T-cell (primary cell): ENCODE results near the gene WASL. TPM values are rescaled to one million over a fixed set of nuclear protein-coding genes. Genes with fewer than 3 reads are reported as not detected.

ENCODE experiments used
- ATAC-seq, 4 experiments: fragments of 200-7000 bp in 3 of 4; fragments of 150-1000 bp in 1 of 4; cut with Tn5 transposase; replicated peaks in 1 of 4; 1 replicate in 3 of 4; 2 replicates in 1 of 4; pipeline ENCODE4 v1.10.0; 2021; ENCODE audit warnings: moderate library complexity in 3 of 4, mild to moderate bottlenecking in 2 of 4, moderate number of reproducible peaks in 1 of 4
- CTCF ChIA-PET, 2 donors: fragments of 300-600 bp; sonication (Branson Sonifier 250); formaldehyde crosslinking; loops; one replicate each; lab custom pipeline; 2022; ENCODE audit warnings: antibody characterized with exemption in 2 of 2; lab: Charles Lee
- POLR2A ChIA-PET, 2 donors: fragments of 300-600 bp; sonication (Branson Sonifier 250); formaldehyde crosslinking; loops; one replicate each; lab custom pipeline; 2022; ENCODE audit warnings: antibody characterized with exemption in 2 of 2; lab: Charles Lee
- DNase-seq, 35 experiments: peaks; one replicate each; pipeline versions ENCODE4 v3.0.0 to v3.0.0-alpha.2; 2013 to 2023
- H3K27ac ChIP-seq: one replicate; pipeline ENCODE4 v1.5.1; 2013; ENCODE audit warnings: low read length
- H3K27me3 ChIP-seq, 2 experiments: replicated peaks in 1 of 2; 1 replicate in 1 of 2; 2 replicates in 1 of 2; pipeline versions ENCODE4 v1.6.1 to v1.7.0; 2013; ENCODE audit warnings: low read length in 1 of 2, mixed read lengths in 1 of 2; ENCODE audit not compliant: control insufficient read depth in 2 of 2, insufficient read depth in 2 of 2; ENCODE audit errors: extremely low read depth in 1 of 2
- H3K36me3 ChIP-seq, 2 donors: 1 replicate in 1 of 2; 2 replicates in 1 of 2; pipeline versions ENCODE4 v1.6.1 to v1.7.0; 2013; ENCODE audit warnings: low read length in 1 of 2; ENCODE audit not compliant: control insufficient read depth in 2 of 2, insufficient read depth in 1 of 2; ENCODE audit errors: extremely low read depth in 1 of 2
- H3K4me1 ChIP-seq, 2 experiments: 1 replicate in 1 of 2; 2 replicates in 1 of 2; pipeline versions ENCODE4 v1.6.1 to v1.7.0; 2013; ENCODE audit warnings: low read length in 2 of 2, mixed read lengths in 1 of 2; ENCODE audit not compliant: insufficient read depth in 2 of 2, control insufficient read depth in 1 of 2; ENCODE audit errors: extremely low read depth in 1 of 2
- H3K4me3 ChIP-seq, 2 donors: 1 replicate in 1 of 2; 2 replicates in 1 of 2; pipeline versions ENCODE4 v1.5.1 to v1.7.0; 2013; ENCODE audit warnings: mild to moderate bottlenecking in 2 of 2, low read length in 1 of 2, moderate library complexity in 1 of 2; ENCODE audit not compliant: control insufficient read depth in 1 of 2; ENCODE audit errors: extremely low read depth in 1 of 2
- H3K9me3 ChIP-seq: 2 replicates; pipeline ENCODE4 v1.7.0; 2013
- H3K27ac Mint-ChIP-seq, 2 donors: one replicate each; pipeline ENCODE4 v1.8.0; 2020 to 2021; ENCODE audit warnings: mild to moderate bottlenecking in 2 of 2, mixed read lengths in 2 of 2
- H3K27me3 Mint-ChIP-seq, 2 donors: one replicate each; pipeline ENCODE4 v1.8.0; 2021 to 2022; ENCODE audit warnings: mixed read lengths in 2 of 2
- H3K36me3 Mint-ChIP-seq: one replicate; pipeline ENCODE4 v1.8.0; 2021; ENCODE audit warnings: mixed read lengths
- H3K4me1 Mint-ChIP-seq, 3 donors: one replicate each; pipeline ENCODE4 v1.8.0; 2020 to 2022; ENCODE audit warnings: mixed read lengths in 3 of 3, mild to moderate bottlenecking in 1 of 3
- H3K4me3 Mint-ChIP-seq, 3 donors: one replicate each; pipeline ENCODE4 v1.8.0; 2020 to 2022; ENCODE audit warnings: mild to moderate bottlenecking in 3 of 3, mixed read lengths in 3 of 3, moderate library complexity in 3 of 3
- H3K9me3 Mint-ChIP-seq, 3 donors: one replicate each; pipeline ENCODE4 v1.8.0; 2020 to 2022; ENCODE audit warnings: mixed read lengths in 3 of 3
- WGBS: methylation state at CpG from one replicate; pipeline ENCODE4 v1.1.5; 2013; ENCODE audit warnings: missing lambda C conversion rate; ENCODE audit not compliant: insufficient coverage; 5-methylcytosine and 5-hydroxymethylcytosine counted together
- total RNA-seq, 35 experiments: library from RNA in 6 of 35; stranded (reverse) in 6 of 35; fragments of 120-200 nt in 1 of 35; gene quantifications; one replicate each; pipeline versions ENCODE4 v1.2.1 to v1.2.4 and lab custom pipeline; 2013 to 2026

WASL gene
- total RNA-seq, 5 donors from 2014 or later (not counting 1 experiment from before 2014, with no cell fraction given) = 9.1 to 12.2 (median 9.8) TPM

DNA sequence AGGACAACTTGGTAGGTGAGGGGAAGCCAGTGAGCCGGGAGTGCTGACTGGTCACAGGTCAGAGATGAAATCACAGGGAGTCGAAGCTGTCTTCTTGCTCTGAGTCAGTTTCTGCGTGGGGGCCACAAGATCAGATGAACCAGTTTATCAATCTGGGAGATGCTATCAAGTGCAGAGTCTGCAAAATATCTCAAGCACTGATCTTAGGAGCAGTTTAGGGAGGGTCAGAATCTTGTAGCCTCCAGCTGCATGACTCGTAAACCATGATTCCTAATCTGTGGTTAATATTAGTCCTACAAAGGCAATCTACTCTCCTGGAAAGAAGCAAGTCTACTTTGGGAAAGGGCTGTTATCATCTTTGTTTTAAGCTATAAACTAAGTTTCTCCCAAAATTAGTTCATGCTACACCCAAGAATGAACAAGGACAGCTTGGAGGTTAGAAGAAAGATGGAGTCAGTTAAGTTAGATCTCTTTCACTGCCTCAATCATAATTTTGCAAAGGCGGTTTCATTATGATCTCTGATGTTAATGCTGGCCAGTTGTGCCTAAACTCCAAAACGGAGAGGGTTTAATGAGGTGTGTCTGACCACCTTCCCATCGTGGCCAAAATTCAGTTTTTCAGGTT lies 101.6 kb downstream of the WASL start:
- WGBS = 60% methylated on average over 3 of the region's 7 CpGs
- Histone ChIP-seq H3K9me3 (no peaks in the 10 kb centered on the region), H3K27me3 (no peaks in the 10 kb centered on the region), H3K4me3 (no peak overlapping the region), H3K4me1 (no peaks in the 10 kb centered on the region), H3K27ac (no peak overlapping the region), H3K36me3 (no peaks in the 10 kb centered on the region)
- Mint-ChIP-seq H3K36me3 (no peaks in the 10 kb centered on the region), H3K9me3 (no peaks in the 10 kb centered on the region), H3K27me3 (peaks cover 23 to 40% of the 10 kb centered on the region in 2 donors), H3K4me1 (no peaks in the 10 kb centered on the region), H3K27ac (no peak overlapping the region), H3K4me3 (no peak overlapping the region)
- POLR2A ChIA-PET = interaction anchor here in 1 of 2 donors (1.1 kb wide), 1 partner anchor 10 kb away, joined by 4 read pairs; no protein-coding TSS in a partner anchor
- no peak for ATAC-seq
- CTCF ChIA-PET = interaction anchor here (0.7 kb wide), 2 partner anchors 60 to 1021 kb away, joined by 3 read pairs; no protein-coding TSS in a partner anchor
- DNase-seq = no peak

DNA sequence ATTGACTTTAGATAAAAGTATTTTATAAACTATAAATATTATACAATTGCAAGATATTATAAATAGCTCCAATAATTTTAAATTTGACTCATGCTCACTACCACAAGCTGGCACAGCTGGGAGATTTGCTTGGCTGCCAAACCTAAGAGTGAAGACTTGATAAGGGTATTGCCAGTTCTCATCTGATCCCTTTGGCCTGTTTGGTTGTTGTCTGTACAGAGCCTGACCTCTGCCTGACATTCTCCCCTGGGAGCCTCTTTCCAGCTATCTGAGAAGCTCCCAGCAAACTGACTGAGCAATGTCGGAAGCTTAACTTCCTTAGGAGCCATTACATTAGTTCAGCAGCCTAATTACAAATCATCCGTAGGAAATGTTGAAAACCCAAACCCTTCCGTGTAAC lies 103.3 kb downstream of the WASL start:
- POLR2A ChIA-PET = no interaction called here

DNA sequence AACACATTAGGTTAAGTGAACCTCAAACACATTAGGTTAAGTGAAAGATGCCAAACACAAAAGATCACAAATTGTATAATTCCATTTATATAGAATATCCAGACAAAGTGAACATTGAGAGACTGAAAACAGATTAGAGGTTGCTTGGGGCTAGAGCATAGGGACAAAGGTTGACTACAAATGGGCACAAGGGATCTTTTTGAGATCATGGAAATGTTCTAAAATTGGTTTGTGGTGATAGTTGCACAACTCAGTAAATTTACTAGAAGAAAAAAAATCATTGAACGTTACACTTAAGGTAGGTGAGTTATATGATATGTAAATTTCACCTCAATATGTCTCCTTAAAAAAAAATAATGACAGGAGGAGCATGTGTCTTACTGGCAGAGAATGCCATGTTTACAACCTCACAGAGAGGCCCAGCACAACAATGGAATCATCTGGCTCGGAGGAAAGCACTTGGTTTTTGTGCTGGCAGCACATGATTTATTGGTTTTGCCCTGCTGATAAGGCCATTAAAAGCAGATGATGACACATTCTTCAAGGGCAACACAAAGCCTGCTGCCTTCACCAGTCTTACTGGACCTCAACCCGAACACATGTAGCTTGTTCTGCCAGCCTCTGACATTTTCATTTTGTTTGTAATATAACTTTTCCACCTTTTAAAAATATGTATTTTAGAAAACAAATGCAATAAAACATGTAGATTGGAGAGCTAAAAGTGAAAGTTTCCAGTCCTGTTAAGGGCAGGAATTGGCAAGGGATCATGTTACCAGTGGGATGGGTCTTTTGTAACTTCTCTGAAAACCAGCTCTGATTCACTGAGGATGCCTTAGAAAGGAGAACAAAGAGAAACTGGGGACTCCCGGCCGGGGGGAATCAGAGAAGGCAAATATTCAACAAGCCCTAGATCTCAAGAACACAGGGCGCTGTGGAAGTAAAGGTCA lies 105.0 kb downstream of the WASL start:
- no peaks in the 10 kb centered on the region for H3K4me1 Mint-ChIP-seq
- WGBS = 44% methylated on average over 1 of the region's 6 CpGs
- H3K9me3 Mint-ChIP-seq = no peaks in the 10 kb centered on the region
- Histone ChIP-seq H3K9me3 (no peaks in the 10 kb centered on the region), H3K27me3 (no peaks in the 10 kb centered on the region), H3K4me3 (no peak overlapping the region), H3K27ac (no peak overlapping the region), H3K4me1 (no peaks in the 10 kb centered on the region), H3K36me3 (no peaks in the 10 kb centered on the region)
- no peak overlapping the region for H3K4me3 Mint-ChIP-seq
- ATAC-seq = no peak
- ChIA-PET POLR2A (interaction anchor here (0.6 to 0.9 kb wide), 2 partner anchors 21 kb away, joined by 4 to 5 read pairs; no protein-coding TSS in a partner anchor), CTCF (no interaction called here)
- peaks cover 24 to 47% of the 10 kb centered on the region in 2 donors for H3K27me3 Mint-ChIP-seq
- no peak for DNase-seq
- no peak overlapping the region for H3K27ac Mint-ChIP-seq
- no peaks in the 10 kb centered on the region for H3K36me3 Mint-ChIP-seq

More for the DNA sequence above, 103.3 kb downstream of the WASL start:
- peaks cover 27 to 47% of the 10 kb centered on the region in 2 donors for H3K27me3 Mint-ChIP-seq
- no peaks in the 10 kb centered on the region for H3K36me3 Mint-ChIP-seq
- no peak for ATAC-seq
- CTCF ChIA-PET = interaction anchor here in 1 of 2 donors (1.0 kb wide), 1 partner anchor 216 kb away, joined by 3 read pairs; no protein-coding TSS in a partner anchor
- H3K9me3 ChIP-seq = no peaks in the 10 kb centered on the region
- WGBS = no CpG with 5 or more reads among the region's 3 CpGs
- H3K4me3 Mint-ChIP-seq = no peak overlapping the region
- no peak overlapping the region for H3K27ac Mint-ChIP-seq
- no peaks in the 10 kb centered on the region for H3K4me1 Mint-ChIP-seq
- no peaks in the 10 kb centered on the region for H3K27me3 ChIP-seq
- H3K4me3 ChIP-seq = no peak overlapping the region
- H3K4me1 ChIP-seq = no peaks in the 10 kb centered on the region
- no peaks in the 10 kb centered on the region for H3K9me3 Mint-ChIP-seq
- H3K36me3 ChIP-seq = no peaks in the 10 kb centered on the region
- H3K27ac ChIP-seq = no peak overlapping the region
- DNase-seq = no peak

DNA sequence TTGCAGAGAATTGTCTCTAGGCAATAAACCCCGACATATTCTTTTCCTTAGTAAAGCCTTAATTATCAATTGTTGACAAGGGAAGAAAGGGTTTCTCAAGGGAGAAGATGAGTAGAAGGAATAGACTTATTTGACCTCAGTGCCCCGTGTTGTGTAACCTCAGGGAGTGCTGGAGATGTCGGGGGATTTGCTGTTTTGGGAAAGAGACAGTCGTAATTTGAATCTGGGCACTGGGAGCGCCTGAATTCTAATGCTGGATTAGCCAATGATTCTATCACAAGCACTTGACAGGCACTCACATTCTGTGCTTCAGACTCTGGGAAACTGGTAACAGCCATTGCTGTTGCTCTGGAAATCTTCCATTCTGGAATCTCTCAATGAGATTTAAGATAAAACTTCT lies 106.9 kb downstream of the WASL start:
- no peaks in the 10 kb centered on the region for H3K9me3 Mint-ChIP-seq
- H3K4me3 Mint-ChIP-seq = no peak overlapping the region
- H3K27ac Mint-ChIP-seq = no peak overlapping the region
- ChIA-PET POLR2A (no interaction called here), CTCF (no interaction called here)
- Histone ChIP-seq H3K4me1 (no peaks in the 10 kb centered on the region), H3K9me3 (no peaks in the 10 kb centered on the region), H3K36me3 (no peaks in the 10 kb centered on the region), H3K4me3 (no peak overlapping the region), H3K27ac (no peak overlapping the region), H3K27me3 (no peaks in the 10 kb centered on the region)
- no peaks in the 10 kb centered on the region for H3K36me3 Mint-ChIP-seq
- H3K4me1 Mint-ChIP-seq = no peaks in the 10 kb centered on the region
- H3K27me3 Mint-ChIP-seq = peaks cover 33 to 49% of the 10 kb centered on the region in 2 donors
- 73% methylated on average over 2 of the region's 5 CpGs for WGBS
- DNase-seq (no peak), ATAC-seq (no peak)

DNA sequence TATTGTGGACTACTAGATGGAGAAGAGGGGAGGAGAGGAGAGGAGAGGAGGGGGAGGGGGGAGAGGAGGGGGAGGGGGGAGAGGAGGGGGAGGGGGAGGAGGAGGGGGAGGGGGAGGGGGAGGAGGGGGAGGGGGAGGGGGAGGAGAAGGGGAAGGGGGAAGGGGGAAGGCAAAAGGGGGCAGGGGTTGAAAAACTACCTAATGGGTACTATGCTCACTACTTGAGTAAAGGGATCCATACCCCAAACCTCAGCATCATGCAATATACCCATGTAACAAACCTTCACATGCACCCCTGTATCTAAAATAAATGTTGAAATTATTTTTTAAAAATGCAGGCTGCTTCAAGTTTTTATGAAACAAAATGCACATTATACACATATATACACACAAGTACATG lies 108.2 kb downstream of the WASL start:
- H3K36me3 ChIP-seq = no peaks in the 10 kb centered on the region
- H3K4me3 ChIP-seq = no peak overlapping the region
- H3K27me3 ChIP-seq = no peaks in the 10 kb centered on the region
- Mint-ChIP-seq H3K4me1 (no peaks in the 10 kb centered on the region), H3K27ac (no peak overlapping the region), H3K9me3 (no peaks in the 10 kb centered on the region), H3K27me3 (peaks cover 30 to 40% of the 10 kb centered on the region in 2 donors), H3K36me3 (no peaks in the 10 kb centered on the region), H3K4me3 (no peak overlapping the region)
- ATAC-seq = no peak
- H3K4me1 ChIP-seq = no peaks in the 10 kb centered on the region
- H3K9me3 ChIP-seq = no peaks in the 10 kb centered on the region
- POLR2A ChIA-PET = no interaction called here
- no peak for DNase-seq
- no peak overlapping the region for H3K27ac ChIP-seq
- CTCF ChIA-PET = no interaction called here

DNA sequence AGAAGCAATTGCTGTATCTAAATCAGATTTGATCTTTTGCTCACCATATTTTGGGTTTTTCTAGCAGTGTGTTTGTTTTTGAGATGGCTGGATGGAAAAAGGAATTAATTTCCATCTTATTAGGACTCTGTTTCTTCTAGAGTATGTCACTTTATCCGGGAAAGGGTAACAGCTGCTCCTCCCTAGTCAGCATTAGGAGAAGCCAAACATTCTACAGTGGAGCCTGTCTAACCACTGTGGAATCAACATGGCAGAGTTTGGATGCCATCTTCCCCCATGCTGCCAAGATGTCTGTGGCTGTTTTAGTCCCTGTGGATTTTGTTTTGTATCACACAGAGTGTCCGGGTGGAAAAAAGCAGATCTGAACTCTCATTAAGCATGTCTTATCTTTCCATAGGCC lies 109.2 kb downstream of the WASL start:
- Histone ChIP-seq H3K27ac (no peak overlapping the region), H3K4me3 (no peak overlapping the region), H3K36me3 (no peaks in the 10 kb centered on the region), H3K9me3 (no peaks in the 10 kb centered on the region), H3K4me1 (no peaks in the 10 kb centered on the region), H3K27me3 (no peaks in the 10 kb centered on the region)
- H3K9me3 Mint-ChIP-seq = no peaks in the 10 kb centered on the region
- no peak for ATAC-seq
- ChIA-PET POLR2A (no interaction called here), CTCF (no interaction called here)
- no peak overlapping the region for H3K27ac Mint-ChIP-seq
- H3K4me3 Mint-ChIP-seq = no peak overlapping the region
- H3K36me3 Mint-ChIP-seq = no peaks in the 10 kb centered on the region
- no peaks in the 10 kb centered on the region for H3K4me1 Mint-ChIP-seq
- H3K27me3 Mint-ChIP-seq = peaks cover 26 to 35% of the 10 kb centered on the region in 2 donors
- no CpG with 5 or more reads among the region's 2 CpGs for WGBS
- no peak for DNase-seq
